Stimulated activated CD4-positive, alpha-beta T cell treated with anti-CD3 and anti-CD28 coated beads, Interleukin-15, amount 100 ng/mL, for 48 hours (primary cell): Measurements from ENCODE around the gene SLC9A5.

Experiments used
- DNase-seq, 2 donors: peaks; one replicate each; pipeline ENCODE4 v3.0.0-alpha.2; 2020; ENCODE audit warnings: low read depth in 2 of 2

The SLC9A5 gene

GRCh38 chr16:67311607-67312488, 63.1 kb downstream of the SLC9A5 start:
- peak; percentile 85 to 92 for DNase-seq

GRCh38 chr16:67312719-67313118, 63.9 kb downstream of the SLC9A5 start:
- no peak for DNase-seq

- no peak for DNase-seq
These were observed 69.1 kb downstream of the SLC9A5 start for GRCh38 chr16:67317853-67318252.
